HCT116 (cell line): Measurements from ENCODE around the gene MED15. TPM values are rescaled to one million over a fixed set of nuclear protein-coding genes. Genes with fewer than 3 reads are reported as not detected.

Source experiments
- ATAC-seq: fragments of 200-7000 bp; cut with Tn5 transposase; 2 replicates; pipeline ENCODE4 v1.9.1; 2020; ENCODE audit warnings: mild to moderate bottlenecking, moderate library complexity
- BruUV-seq: library from RNA; stranded (reverse); fragments of 400-500 nt; replicated peaks from 2 replicates; lab custom pipeline; 2021; lab: Mats Ljungman, UMichigan
- CTCF ChIA-PET: fragments of 300-600 bp; sonication (Branson Sonifier 250); formaldehyde crosslinking; loops from one replicate; lab custom pipeline; 2021; ENCODE audit warnings: antibody characterized with exemption; lab: Charles Lee
- POLR2A ChIA-PET: fragments of 300-600, 350-600 bp; sonication (Branson Sonifier 250); formaldehyde crosslinking; loops from one replicate; lab custom pipeline; 2021; ENCODE audit warnings: antibody characterized with exemption; lab: Charles Lee
- RAD21 ChIA-PET, 2 experiments: fragments of 300-600 bp; sonication (Branson Sonifier 250); formaldehyde crosslinking; loops; one replicate each; lab custom pipeline; 2023; ENCODE audit warnings: low total read pairs in 2 of 2; ENCODE audit not compliant: uncharacterized antibody in 2 of 2, unreplicated experiment in 2 of 2, low non-redundant PET in 1 of 2; lab: Charles Lee
- DNase-seq: peaks from one replicate; pipeline ENCODE4 v3.0.0-alpha.2; 2010; ENCODE audit warnings: low read depth, low spot score
- H2AFZ ChIP-seq: fragments of 200-600 bp; shearing (Covaris generic), sonication (generic); 2 replicates; pipeline ENCODE4 v1.6.1; 2017; ENCODE audit warnings: low read depth, mixed run types, mixed read lengths, antibody characterized with exemption, low read length; ENCODE audit not compliant: poor library complexity, severe bottlenecking
- H3K27ac ChIP-seq: 2 replicates; pipeline ENCODE4 v1.5.1; 2012; ENCODE audit warnings: low read depth, low read length
- H3K27me3 ChIP-seq: fragments of 200-600 bp; sonication (generic); 2 replicates; pipeline ENCODE4 v1.6.1; 2016; ENCODE audit warnings: mixed run types, low read length, mixed read lengths; ENCODE audit not compliant: insufficient read depth
- H3K36me3 ChIP-seq, 2 experiments: fragments of 200-500 bp in 1 of 2; fragments of 200-600 bp in 1 of 2; sonication (Bioruptor generic) in 1 of 2; sonication (generic) in 1 of 2; 2 replicates each; pipeline versions ENCODE4 v1.5.1 to v1.6.1; 2014 to 2016; ENCODE audit warnings: low read length in 2 of 2, inconsistent platforms in 1 of 2, mixed read lengths in 1 of 2, mixed run types in 1 of 2; ENCODE audit not compliant: insufficient read depth in 2 of 2, control insufficient read depth in 1 of 2
- H3K4me1 ChIP-seq, 2 experiments: fragments of 200-600 bp in 1 of 2; sonication (generic) in 1 of 2; 2 replicates each; pipeline versions ENCODE4 v1.5.1 to v1.6.1; 2012 to 2017; ENCODE audit warnings: low read length in 2 of 2, inconsistent platforms in 1 of 2, mild to moderate bottlenecking in 1 of 2, mixed read lengths in 1 of 2, mixed run types in 1 of 2, moderate library complexity in 1 of 2; ENCODE audit not compliant: insufficient read depth in 2 of 2, control insufficient read depth in 1 of 2
- H3K4me2 ChIP-seq: fragments of 200-600 bp; sonication (generic); 2 replicates; pipeline ENCODE4 v1.6.1; 2017; ENCODE audit warnings: mixed run types, low read length, mixed read lengths
- H3K4me3 ChIP-seq, 2 experiments: fragments of 200-600 bp in 1 of 2; sonication (generic) in 1 of 2; replicated peaks in 1 of 2; 2 replicates each; pipeline ENCODE4 v1.5.1; 2011 to 2016; ENCODE audit warnings: low read length in 2 of 2, control low read depth in 1 of 2, low read depth in 1 of 2, mild to moderate bottlenecking in 1 of 2, mixed read lengths in 1 of 2, mixed run types in 1 of 2
- H3K79me2 ChIP-seq: fragments of 200-600 bp; sonication (generic); 2 replicates; pipeline ENCODE4 v1.6.1; 2017; ENCODE audit warnings: mild to moderate bottlenecking, mixed run types, low read length, moderate library complexity, mixed read lengths; ENCODE audit not compliant: insufficient read depth
- H3K9ac ChIP-seq: fragments of 200-600 bp; sonication (generic); 2 replicates; pipeline ENCODE4 v1.6.1; 2016; ENCODE audit warnings: low read length, mixed read lengths
- H3K9me2 ChIP-seq: fragments of 200-600 bp; sonication (generic), shearing (Covaris generic); 2 replicates; pipeline ENCODE4 v1.6.1; 2017; ENCODE audit warnings: mixed run types, mild to moderate bottlenecking, moderate library complexity; ENCODE audit not compliant: insufficient read depth
- H3K9me3 ChIP-seq, 2 experiments: fragments of 200-500 bp in 1 of 2; fragments of 200-600 bp in 1 of 2; sonication (Bioruptor generic) in 1 of 2; sonication (generic) in 1 of 2; 2 replicates each; pipeline ENCODE4 v1.6.1; 2014 to 2017; ENCODE audit warnings: low read length in 2 of 2, mixed read lengths in 2 of 2, inconsistent platforms in 1 of 2, low read depth in 1 of 2, mild to moderate bottlenecking in 1 of 2, mixed run types in 1 of 2, moderate library complexity in 1 of 2; ENCODE audit not compliant: control insufficient read depth in 1 of 2, insufficient read depth in 1 of 2
- H4K20me1 ChIP-seq: fragments of 200-600 bp; sonication (generic), shearing (Covaris generic); 2 replicates; pipeline ENCODE4 v1.6.1; 2017; ENCODE audit warnings: mixed run types, mild to moderate bottlenecking, moderate library complexity; ENCODE audit not compliant: insufficient read depth
- CBX3 ChIP-seq: IDR thresholded peaks from 2 replicates; pipeline ENCODE4 v1.6.1; 2012; ENCODE audit warnings: low read depth
- CEBPB ChIP-seq: IDR thresholded peaks from 2 replicates; pipeline ENCODE4 v1.6.1; 2012; ENCODE audit warnings: low read depth
- EGR1 ChIP-seq: IDR thresholded peaks from 2 replicates; pipeline ENCODE4 v1.6.1; 2012; ENCODE audit warnings: low read depth
- EZH2 ChIP-seq: fragments of 200-600 bp; sonication (generic); IDR thresholded peaks from 2 replicates; pipeline ENCODE4 v1.6.1; 2017; ENCODE audit warnings: antibody characterized with exemption, mixed run types
- FOSL1 ChIP-seq: IDR thresholded peaks from 2 replicates; pipeline ENCODE4 v1.6.1; 2012; ENCODE audit warnings: low read depth
- JUND ChIP-seq: IDR thresholded peaks from 2 replicates; pipeline ENCODE4 v1.6.1; 2012
- POLR2AphosphoS5 ChIP-seq: IDR thresholded peaks from 2 replicates; pipeline ENCODE4 v1.6.1; 2011; ENCODE audit warnings: mild to moderate bottlenecking, low read depth, low read length, moderate library complexity
- SIN3A ChIP-seq: IDR thresholded peaks from 2 replicates; pipeline ENCODE4 v1.6.1; 2012; ENCODE audit warnings: low read depth
- SRF ChIP-seq: IDR thresholded peaks from 2 replicates; pipeline ENCODE4 v1.6.1; 2012; ENCODE audit warnings: low read depth
- TCF7L2 ChIP-seq: IDR thresholded peaks from 2 replicates; pipeline ENCODE4 v1.7.0; 2011; ENCODE audit warnings: borderline replicate concordance, inconsistent platforms; ENCODE audit not compliant: insufficient read depth, insufficient read length; ENCODE audit errors: extremely low read depth
- ZFX ChIP-seq: fragments of 450-650 bp; IDR thresholded peaks from 2 replicates; pipeline ENCODE4 v1.6.1; 2017
- ZNF274 ChIP-seq: fragments of 200-500 bp; sonication (Bioruptor generic); IDR thresholded peaks from 2 replicates; pipeline ENCODE4 v1.6.1; 2014; ENCODE audit warnings: mild to moderate bottlenecking, low read depth, low read length, inconsistent platforms
- intact Hi-C: fragments of 100-400 bp; cut with micrococcal nuclease; formaldehyde crosslinking; loops from 2 replicates; pipeline ENCODE4 v1.10.0; 2022
- total RNA-seq: library from RNA; stranded (reverse); gene quantifications from one replicate; pipeline ENCODE4 v1.2.1, GENCODE V29; 2021; ENCODE audit not compliant: unreplicated experiment
- TF ChIP-seq, protein P1 (sequence below): IDR thresholded peaks from 2 replicates; pipeline ENCODE4 v1.6.1; 2011; ENCODE audit warnings: mild to moderate bottlenecking, low read length, moderate library complexity; ENCODE audit not compliant: insufficient replicate concordance; ENCODE audit errors: extremely low read depth
- TF ChIP-seq, protein P2 (sequence below): IDR thresholded peaks from 2 replicates; pipeline ENCODE4 v1.6.1; 2012

The MED15 gene
- total RNA-seq, 1 experiment from 2014 or later = 81.3 TPM

DNA sequence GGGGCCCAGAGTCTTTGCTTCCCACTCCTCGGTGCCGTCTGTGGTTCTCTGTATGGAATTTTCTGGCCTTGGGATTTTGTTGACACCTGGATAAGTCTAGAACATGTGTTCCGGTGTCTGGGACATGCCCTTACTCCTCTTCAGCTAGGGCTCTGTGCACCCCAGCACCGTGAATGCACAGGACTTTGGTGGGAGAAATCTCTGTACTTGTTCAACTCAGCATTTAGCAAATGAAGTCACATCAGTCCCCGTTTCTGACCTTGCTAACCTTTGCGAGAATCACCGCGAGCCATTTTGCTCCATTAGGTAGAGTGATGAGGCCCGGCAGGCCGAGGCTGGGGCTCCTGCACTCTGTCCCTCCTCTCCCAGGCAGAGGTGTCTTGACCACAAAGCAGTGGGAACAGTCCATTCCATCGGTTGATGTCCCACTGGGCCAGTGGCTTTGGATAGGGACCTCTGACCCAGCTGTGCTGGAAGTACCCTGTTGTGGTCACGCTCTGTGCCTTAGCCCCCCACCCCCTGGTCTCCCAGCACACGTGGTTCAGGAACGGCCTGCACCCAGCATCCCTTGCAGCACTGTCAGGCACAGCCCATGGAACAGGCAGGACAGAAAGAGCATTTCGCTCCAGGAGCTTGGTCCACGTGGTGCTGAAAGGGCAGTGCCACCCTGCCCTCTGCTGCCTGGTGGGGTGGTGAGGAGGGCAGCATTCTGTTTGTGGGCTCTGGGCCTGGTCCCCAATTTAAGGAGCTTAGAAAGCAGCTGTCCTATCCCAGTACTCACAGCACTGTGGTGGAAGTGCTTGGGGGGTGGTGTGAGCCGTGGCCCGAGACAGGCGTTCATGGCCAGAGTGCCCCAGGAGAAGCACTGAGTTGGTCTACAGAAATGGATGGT, 73.4 kb downstream of the MED15 start:
- Histone ChIP-seq H3K79me2 (peaks cover 9% of the 10 kb centered on the region; the same call in 1 of the 2 replicates), H3K4me1 (no peaks in the 10 kb centered on the region), H3K4me2 (no peak overlapping the region), H2AFZ (no peak overlapping the region), H3K9me2 (no peaks in the 10 kb centered on the region), H3K9me3 (no peaks in the 10 kb centered on the region)
- CTCF ChIA-PET = interaction anchor here (0.9 kb wide), 1 partner anchor 13 kb away, joined by 3 read pairs; no protein-coding TSS in a partner anchor
- TF ChIP-seq CBX3 (no peak), POLR2AphosphoS5 (no peak), SIN3A (no peak), ZFX (no peak), ZNF274 (no peak), EGR1 (no peak)
- TF ChIP-seq, all 23 proteins: peak for 0
- no peaks in the 10 kb centered on the region for H3K27me3 ChIP-seq
- ChIA-PET POLR2A (no interaction called here), RAD21 (no interaction called here)
- BruUV-seq = no TSS peak
- H3K36me3 ChIP-seq = peaks cover 28 to 44% of the 10 kb centered on the region in 2 experiments; a peak in 3 of 4 replicates
- H3K9ac ChIP-seq = no peak overlapping the region
- ATAC-seq = no peak
- no peak overlapping the region for H3K27ac ChIP-seq
- H4K20me1 ChIP-seq = no peaks in the 10 kb centered on the region
- intact Hi-C loops = no loop called here
- DNase-seq = no peak
- H3K4me3 ChIP-seq = no peak overlapping the region

DNA sequence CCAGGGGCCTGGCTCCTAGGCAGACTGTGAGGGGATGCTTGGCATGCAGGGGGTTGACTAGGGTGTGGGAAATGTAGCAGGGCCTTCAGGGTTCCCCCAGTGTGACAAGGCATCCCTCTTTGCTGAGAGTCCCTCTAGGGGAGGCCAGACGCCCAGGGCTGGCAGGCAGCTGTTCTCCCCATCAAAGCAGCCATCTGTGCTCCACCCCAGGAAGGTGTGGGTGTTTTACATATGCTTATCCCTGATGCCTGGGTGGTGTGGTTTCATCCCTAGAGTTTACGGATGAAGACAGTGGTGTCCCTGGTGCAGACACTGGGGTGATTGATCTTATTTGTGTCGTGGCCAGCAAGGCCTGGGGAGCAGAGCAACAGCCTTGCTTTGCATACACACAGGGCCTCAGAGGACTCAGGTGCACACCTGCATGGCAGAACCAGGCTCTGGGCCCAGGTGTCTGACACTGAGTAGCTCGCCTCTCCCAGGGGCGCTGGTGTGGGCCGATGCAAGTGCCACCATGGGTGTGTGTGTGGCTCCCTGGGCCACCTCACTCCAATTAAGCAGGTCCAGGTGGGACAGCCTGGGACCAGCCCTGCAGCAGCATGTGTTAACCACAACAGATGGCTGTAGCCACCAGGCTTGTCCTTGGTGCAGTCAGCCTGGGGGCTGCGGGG, 74.2 kb downstream of the MED15 start:
- H2AFZ ChIP-seq = no peak overlapping the region
- no peak for DNase-seq
- TF ChIP-seq CEBPB (no peak), FOSL1 (no peak), JUND (no peak), SRF (no peak), EZH2 (no peak), TCF7L2 (no peak)
- TF ChIP-seq, protein P1, sequence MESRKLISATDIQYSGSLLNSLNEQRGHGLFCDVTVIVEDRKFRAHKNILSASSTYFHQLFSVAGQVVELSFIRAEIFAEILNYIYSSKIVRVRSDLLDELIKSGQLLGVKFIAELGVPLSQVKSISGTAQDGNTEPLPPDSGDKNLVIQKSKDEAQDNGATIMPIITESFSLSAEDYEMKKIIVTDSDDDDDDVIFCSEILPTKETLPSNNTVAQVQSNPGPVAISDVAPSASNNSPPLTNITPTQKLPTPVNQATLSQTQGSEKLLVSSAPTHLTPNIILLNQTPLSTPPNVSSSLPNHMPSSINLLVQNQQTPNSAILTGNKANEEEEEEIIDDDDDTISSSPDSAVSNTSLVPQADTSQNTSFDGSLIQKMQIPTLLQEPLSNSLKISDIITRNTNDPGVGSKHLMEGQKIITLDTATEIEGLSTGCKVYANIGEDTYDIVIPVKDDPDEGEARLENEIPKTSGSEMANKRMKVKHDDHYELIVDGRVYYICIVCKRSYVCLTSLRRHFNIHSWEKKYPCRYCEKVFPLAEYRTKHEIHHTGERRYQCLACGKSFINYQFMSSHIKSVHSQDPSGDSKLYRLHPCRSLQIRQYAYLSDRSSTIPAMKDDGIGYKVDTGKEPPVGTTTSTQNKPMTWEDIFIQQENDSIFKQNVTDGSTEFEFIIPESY = no peak
- TF ChIP-seq, protein P2, sequence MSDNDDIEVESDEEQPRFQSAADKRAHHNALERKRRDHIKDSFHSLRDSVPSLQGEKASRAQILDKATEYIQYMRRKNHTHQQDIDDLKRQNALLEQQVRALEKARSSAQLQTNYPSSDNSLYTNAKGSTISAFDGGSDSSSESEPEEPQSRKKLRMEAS = no peak
- no peaks in the 10 kb centered on the region for H3K27me3 ChIP-seq
- ChIA-PET POLR2A (no interaction called here), RAD21 (no interaction called here), CTCF (no interaction called here)
- no peak overlapping the region for H3K4me3 ChIP-seq
- H3K9me3 ChIP-seq = no peaks in the 10 kb centered on the region
- H3K9me2 ChIP-seq = no peaks in the 10 kb centered on the region
- H3K27ac ChIP-seq = no peak overlapping the region
- no peak for ATAC-seq
- no peaks in the 10 kb centered on the region for H4K20me1 ChIP-seq
- no peaks in the 10 kb centered on the region for H3K4me1 ChIP-seq
- no TSS peak for BruUV-seq
- peaks cover 9% of the 10 kb centered on the region; the same call in 1 of the 2 replicates for H3K79me2 ChIP-seq
- no peak overlapping the region for H3K9ac ChIP-seq
- H3K36me3 ChIP-seq = peaks cover 28 to 37% of the 10 kb centered on the region in 2 experiments; a peak in 3 of 4 replicates
- intact Hi-C loops = no loop called here
- no peak overlapping the region for H3K4me2 ChIP-seq
